ENCODE data around the gene TMEM131. TPM values are rescaled to one million over a fixed set of nuclear protein-coding genes. Genes with fewer than 3 reads are reported as not detected.

The TMEM131 gene
- total and polyA plus RNA-seq, 2 experiments from 2014 or later = 9.2 to 22.7 TPM

DNA sequence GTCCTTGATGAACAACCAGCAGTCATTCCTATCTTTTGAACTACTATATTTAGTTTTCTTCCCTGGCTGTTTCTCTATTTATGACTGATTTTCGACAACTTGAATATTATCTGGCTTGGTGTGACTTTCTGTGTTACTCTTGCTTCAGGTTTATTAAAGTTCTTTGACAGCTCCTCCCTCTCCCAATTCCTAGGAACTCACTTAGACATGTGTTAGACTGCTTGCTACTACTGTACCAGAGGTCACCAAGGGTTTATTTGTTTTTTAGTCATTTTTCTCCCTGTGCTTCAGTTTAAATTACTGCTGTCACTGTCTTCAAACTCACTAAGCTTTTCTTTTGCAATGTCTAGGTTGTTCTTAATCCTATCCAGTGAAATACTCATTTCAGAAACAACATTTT lies 90.5 kb downstream of the TMEM131 start:
- Mint-ChIP-seq H3K27me3 (ENCODE audit: insufficient read depth, low read depth, poor library complexity) (no peaks in the 10 kb centered on the region), H3K27ac (no peak overlapping the region), H3K9me3 (no peaks in the 10 kb centered on the region), H3K4me3 (no peak overlapping the region), H3K36me3 (ENCODE audit: low read depth) (no peaks in the 10 kb centered on the region), H3K4me1 (no peaks in the 10 kb centered on the region)
- no peaks in the 10 kb centered on the region for H4K20me1 ChIP-seq (replicated peaks; ENCODE audit: insufficient read depth)
- no peak overlapping the region for H3K27ac ChIP-seq (ENCODE audit: low read depth)
- no peaks in the 10 kb centered on the region for H3K9me2 ChIP-seq (ENCODE audit: insufficient read depth)
- TF ChIP-seq EZH2 (IDR thresholded peaks at IDR 0.05; ENCODE audit: low read depth, unreplicated experiment) = no peak
- H3K79me2 ChIP-seq (replicated peaks; ENCODE audit: insufficient read depth) = no peaks in the 10 kb centered on the region
- no peak for DNase-seq (ENCODE audit: low spot score)
- H3K27me3 ChIP-seq (ENCODE audit: insufficient read depth) = no peaks in the 10 kb centered on the region
- H3K4me3 ChIP-seq = no peak overlapping the region
- no peak for ATAC-seq
- no peaks in the 10 kb centered on the region for H3K36me3 ChIP-seq (ENCODE audit: insufficient read depth)
- no peaks in the 10 kb centered on the region for H3F3A ChIP-seq (replicated peaks; ENCODE audit: low read depth)
- H2AFZ ChIP-seq = no peak overlapping the region
- H3K4me2 ChIP-seq = no peak overlapping the region
- H3K4me1 ChIP-seq (ENCODE audit: insufficient read depth) = no peaks in the 10 kb centered on the region

DNA sequence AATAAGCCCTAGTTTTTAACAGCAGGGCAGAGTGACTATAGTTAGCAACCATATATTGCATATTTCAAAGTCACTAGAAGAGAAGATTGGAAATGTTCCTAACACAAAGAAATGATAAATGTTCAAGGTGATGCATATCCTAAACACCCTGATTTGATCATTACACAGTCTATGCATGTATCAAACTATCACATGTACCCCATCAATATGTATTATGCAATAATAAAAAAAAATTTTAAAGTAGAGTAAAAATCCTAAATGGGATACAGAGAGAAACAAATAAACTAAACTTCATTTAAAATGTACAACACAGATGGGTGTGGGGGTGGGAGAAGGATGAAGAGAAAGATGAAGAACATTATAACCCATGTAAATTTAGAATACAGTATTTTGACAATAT lies 93.9 kb downstream of the TMEM131 start:
- Mint-ChIP-seq H3K27me3 (ENCODE audit: insufficient read depth, low read depth, poor library complexity) (no peaks in the 10 kb centered on the region), H3K4me3 (no peak overlapping the region), H3K9me3 (no peaks in the 10 kb centered on the region), H3K36me3 (ENCODE audit: low read depth) (no peaks in the 10 kb centered on the region), H3K27ac (no peak overlapping the region), H3K4me1 (no peaks in the 10 kb centered on the region)
- no peaks in the 10 kb centered on the region for H3F3A ChIP-seq (replicated peaks; ENCODE audit: low read depth)
- DNase-seq (ENCODE audit: low spot score) (no peak), ATAC-seq (no peak)
- H3K4me1 ChIP-seq (ENCODE audit: insufficient read depth) = no peaks in the 10 kb centered on the region
- H3K36me3 ChIP-seq (ENCODE audit: insufficient read depth) = no peaks in the 10 kb centered on the region
- H3K4me3 ChIP-seq = no peak overlapping the region
- H3K27ac ChIP-seq (ENCODE audit: low read depth) = no peak overlapping the region
- H3K4me2 ChIP-seq = no peak overlapping the region
- H3K79me2 ChIP-seq (replicated peaks; ENCODE audit: insufficient read depth) = no peaks in the 10 kb centered on the region
- H3K9me2 ChIP-seq (ENCODE audit: insufficient read depth) = no peaks in the 10 kb centered on the region
- H4K20me1 ChIP-seq (replicated peaks; ENCODE audit: insufficient read depth) = no peaks in the 10 kb centered on the region
- H2AFZ ChIP-seq = no peak overlapping the region
- H3K27me3 ChIP-seq (ENCODE audit: insufficient read depth) = no peaks in the 10 kb centered on the region
- no peak for TF ChIP-seq EZH2 (IDR thresholded peaks at IDR 0.05; ENCODE audit: low read depth, unreplicated experiment)
- TF ChIP-seq JUNB (IDR thresholded peaks at IDR 0.05; ENCODE audit: unreplicated experiment) = no peak
- TF ChIP-seq, protein P1, sequence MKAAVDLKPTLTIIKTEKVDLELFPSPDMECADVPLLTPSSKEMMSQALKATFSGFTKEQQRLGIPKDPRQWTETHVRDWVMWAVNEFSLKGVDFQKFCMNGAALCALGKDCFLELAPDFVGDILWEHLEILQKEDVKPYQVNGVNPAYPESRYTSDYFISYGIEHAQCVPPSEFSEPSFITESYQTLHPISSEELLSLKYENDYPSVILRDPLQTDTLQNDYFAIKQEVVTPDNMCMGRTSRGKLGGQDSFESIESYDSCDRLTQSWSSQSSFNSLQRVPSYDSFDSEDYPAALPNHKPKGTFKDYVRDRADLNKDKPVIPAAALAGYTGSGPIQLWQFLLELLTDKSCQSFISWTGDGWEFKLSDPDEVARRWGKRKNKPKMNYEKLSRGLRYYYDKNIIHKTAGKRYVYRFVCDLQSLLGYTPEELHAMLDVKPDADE (IDR thresholded peaks at IDR 0.05) = no peak
- TF ChIP-seq NANOG (IDR thresholded peaks at IDR 0.05; ENCODE audit: borderline replicate concordance) = no peak
- no peak for TF ChIP-seq POLR2AphosphoS5 (IDR thresholded peaks at IDR 0.05; ENCODE audit: low read depth)
- TF ChIP-seq EZH2phosphoT487 (IDR thresholded peaks at IDR 0.05; ENCODE audit: unreplicated experiment) = no peak
- TF ChIP-seq, protein P2, sequence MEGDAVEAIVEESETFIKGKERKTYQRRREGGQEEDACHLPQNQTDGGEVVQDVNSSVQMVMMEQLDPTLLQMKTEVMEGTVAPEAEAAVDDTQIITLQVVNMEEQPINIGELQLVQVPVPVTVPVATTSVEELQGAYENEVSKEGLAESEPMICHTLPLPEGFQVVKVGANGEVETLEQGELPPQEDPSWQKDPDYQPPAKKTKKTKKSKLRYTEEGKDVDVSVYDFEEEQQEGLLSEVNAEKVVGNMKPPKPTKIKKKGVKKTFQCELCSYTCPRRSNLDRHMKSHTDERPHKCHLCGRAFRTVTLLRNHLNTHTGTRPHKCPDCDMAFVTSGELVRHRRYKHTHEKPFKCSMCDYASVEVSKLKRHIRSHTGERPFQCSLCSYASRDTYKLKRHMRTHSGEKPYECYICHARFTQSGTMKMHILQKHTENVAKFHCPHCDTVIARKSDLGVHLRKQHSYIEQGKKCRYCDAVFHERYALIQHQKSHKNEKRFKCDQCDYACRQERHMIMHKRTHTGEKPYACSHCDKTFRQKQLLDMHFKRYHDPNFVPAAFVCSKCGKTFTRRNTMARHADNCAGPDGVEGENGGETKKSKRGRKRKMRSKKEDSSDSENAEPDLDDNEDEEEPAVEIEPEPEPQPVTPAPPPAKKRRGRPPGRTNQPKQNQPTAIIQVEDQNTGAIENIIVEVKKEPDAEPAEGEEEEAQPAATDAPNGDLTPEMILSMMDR (conservative IDR thresholded peaks at IDR 0.05; ENCODE audit: low read depth in 2 of 2) = no peak
- TF ChIP-seq, protein P3, sequence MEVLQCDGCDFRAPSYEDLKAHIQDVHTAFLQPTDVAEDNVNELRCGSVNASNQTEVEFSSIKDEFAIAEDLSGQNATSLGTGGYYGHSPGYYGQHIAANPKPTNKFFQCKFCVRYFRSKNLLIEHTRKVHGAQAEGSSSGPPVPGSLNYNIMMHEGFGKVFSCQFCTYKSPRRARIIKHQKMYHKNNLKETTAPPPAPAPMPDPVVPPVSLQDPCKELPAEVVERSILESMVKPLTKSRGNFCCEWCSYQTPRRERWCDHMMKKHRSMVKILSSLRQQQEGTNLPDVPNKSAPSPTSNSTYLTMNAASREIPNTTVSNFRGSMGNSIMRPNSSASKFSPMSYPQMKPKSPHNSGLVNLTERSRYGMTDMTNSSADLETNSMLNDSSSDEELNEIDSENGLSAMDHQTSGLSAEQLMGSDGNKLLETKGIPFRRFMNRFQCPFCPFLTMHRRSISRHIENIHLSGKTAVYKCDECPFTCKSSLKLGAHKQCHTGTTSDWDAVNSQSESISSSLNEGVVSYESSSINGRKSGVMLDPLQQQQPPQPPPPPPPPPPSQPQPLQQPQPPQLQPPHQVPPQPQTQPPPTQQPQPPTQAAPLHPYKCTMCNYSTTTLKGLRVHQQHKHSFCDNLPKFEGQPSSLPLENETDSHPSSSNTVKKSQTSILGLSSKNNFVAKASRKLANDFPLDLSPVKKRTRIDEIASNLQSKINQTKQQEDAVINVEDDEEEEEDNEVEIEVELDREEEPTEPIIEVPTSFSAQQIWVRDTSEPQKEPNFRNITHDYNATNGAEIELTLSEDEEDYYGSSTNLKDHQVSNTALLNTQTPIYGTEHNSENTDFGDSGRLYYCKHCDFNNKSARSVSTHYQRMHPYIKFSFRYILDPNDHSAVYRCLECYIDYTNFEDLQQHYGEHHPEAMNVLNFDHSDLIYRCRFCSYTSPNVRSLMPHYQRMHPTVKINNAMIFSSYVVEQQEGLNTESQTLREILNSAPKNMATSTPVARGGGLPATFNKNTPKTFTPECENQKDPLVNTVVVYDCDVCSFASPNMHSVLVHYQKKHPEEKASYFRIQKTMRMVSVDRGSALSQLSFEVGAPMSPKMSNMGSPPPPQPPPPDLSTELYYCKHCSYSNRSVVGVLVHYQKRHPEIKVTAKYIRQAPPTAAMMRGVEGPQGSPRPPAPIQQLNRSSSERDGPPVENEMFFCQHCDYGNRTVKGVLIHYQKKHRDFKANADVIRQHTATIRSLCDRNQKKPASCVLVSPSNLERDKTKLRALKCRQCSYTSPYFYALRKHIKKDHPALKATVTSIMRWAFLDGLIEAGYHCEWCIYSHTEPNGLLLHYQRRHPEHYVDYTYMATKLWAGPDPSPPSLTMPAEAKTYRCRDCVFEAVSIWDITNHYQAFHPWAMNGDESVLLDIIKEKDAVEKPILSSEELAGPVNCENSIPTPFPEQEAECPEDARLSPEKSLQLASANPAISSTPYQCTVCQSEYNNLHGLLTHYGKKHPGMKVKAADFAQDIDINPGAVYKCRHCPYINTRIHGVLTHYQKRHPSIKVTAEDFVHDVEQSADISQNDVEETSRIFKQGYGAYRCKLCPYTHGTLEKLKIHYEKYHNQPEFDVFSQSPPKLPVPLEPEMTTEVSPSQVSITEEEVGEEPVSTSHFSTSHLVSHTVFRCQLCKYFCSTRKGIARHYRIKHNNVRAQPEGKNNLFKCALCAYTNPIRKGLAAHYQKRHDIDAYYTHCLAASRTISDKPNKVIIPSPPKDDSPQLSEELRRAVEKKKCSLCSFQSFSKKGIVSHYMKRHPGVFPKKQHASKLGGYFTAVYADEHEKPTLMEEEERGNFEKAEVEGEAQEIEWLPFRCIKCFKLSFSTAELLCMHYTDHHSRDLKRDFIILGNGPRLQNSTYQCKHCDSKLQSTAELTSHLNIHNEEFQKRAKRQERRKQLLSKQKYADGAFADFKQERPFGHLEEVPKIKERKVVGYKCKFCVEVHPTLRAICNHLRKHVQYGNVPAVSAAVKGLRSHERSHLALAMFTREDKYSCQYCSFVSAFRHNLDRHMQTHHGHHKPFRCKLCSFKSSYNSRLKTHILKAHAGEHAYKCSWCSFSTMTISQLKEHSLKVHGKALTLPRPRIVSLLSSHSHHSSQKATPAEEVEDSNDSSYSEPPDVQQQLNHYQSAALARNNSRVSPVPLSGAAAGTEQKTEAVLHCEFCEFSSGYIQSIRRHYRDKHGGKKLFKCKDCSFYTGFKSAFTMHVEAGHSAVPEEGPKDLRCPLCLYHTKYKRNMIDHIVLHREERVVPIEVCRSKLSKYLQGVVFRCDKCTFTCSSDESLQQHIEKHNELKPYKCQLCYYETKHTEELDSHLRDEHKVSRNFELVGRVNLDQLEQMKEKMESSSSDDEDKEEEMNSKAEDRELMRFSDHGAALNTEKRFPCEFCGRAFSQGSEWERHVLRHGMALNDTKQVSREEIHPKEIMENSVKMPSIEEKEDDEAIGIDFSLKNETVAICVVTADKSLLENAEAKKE (CRISPR knock-in tag; IDR thresholded peaks at IDR 0.05) = no peak
- no peak for TF ChIP-seq CREB1 (CRISPR knock-in tag; IDR thresholded peaks at IDR 0.05; ENCODE audit: low read depth)
- TF ChIP-seq ZNF331 (CRISPR knock-in tag; IDR thresholded peaks at IDR 0.05; ENCODE audit: low read depth) = no peak
- no peak for TF ChIP-seq STAT1 (IDR thresholded peaks at IDR 0.05; ENCODE audit: unreplicated experiment)
- TF ChIP-seq ZNF114 (CRISPR knock-in tag; IDR thresholded peaks at IDR 0.05) = no peak
